HEK293 (cell line): ENCODE data around the gene GLIS1.

Experiments used
- CTCF ChIA-PET: fragments of 350-600 bp; formaldehyde crosslinking; extraction: SDS; loops from one replicate; lab custom pipeline; 2021; ENCODE audit warnings: antibody characterized with exemption; lab: Yijun Ruan, JAX
- POLR2A ChIA-PET: fragments of 300-600 bp; formaldehyde crosslinking; extraction: SDS; loops from one replicate; lab custom pipeline; 2020; ENCODE audit warnings: antibody characterized with exemption, inconsistent platforms; lab: Yijun Ruan, JAX
- H3K27ac ChIP-seq: fragments of 200-500 bp; sonication (Bioruptor generic); 2 replicates; pipeline ENCODE4 v1.5.1; 2014; ENCODE audit warnings: low read depth, low read length, control low read depth, inconsistent platforms; ENCODE audit errors: extremely low read depth
- H3K36me3 ChIP-seq, 2 experiments: fragments of 200-500 bp in 1 of 2; sonication (Bioruptor generic) in 1 of 2; 1 replicate in 1 of 2; 2 replicates in 1 of 2; pipeline ENCODE4 v1.5.1; 2014 to 2017; ENCODE audit warnings: inconsistent platforms in 2 of 2, low read length in 2 of 2; ENCODE audit not compliant: control insufficient read depth in 2 of 2, insufficient read depth in 1 of 2
- H3K4me1 ChIP-seq: fragments of 200-500 bp; sonication (Bioruptor generic); 2 replicates; pipeline ENCODE4 v1.5.1; 2014; ENCODE audit warnings: mild to moderate bottlenecking, low read length, inconsistent platforms; ENCODE audit not compliant: control insufficient read depth, insufficient read depth
- H3K4me3 ChIP-seq: 2 replicates; pipeline ENCODE4 v1.5.1; 2011; ENCODE audit warnings: low read depth, mild to moderate bottlenecking, control low read depth, low read length, moderate library complexity
- H3K9me3 ChIP-seq: fragments of 200-500 bp; sonication (Bioruptor generic); 2 replicates; pipeline ENCODE4 v1.5.1; 2014; ENCODE audit warnings: low read depth, low read length, inconsistent platforms; ENCODE audit not compliant: control insufficient read depth, insufficient read depth
- CTCF ChIP-seq: fragments of 450-650 bp; formaldehyde crosslinking; IDR thresholded peaks from 2 replicates; pipeline ENCODE4 v1.5.1; 2016; ENCODE audit warnings: missing biosample characterization, missing genetic modification characterization
- GLI4 ChIP-seq: fragments of 450-650 bp; formaldehyde crosslinking; IDR thresholded peaks from 2 replicates; pipeline ENCODE4 v1.5.1; 2016; ENCODE audit warnings: missing biosample characterization, missing genetic modification characterization
- KLF16 ChIP-seq: fragments of 450-650 bp; formaldehyde crosslinking; IDR thresholded peaks from 2 replicates; pipeline ENCODE4 v1.5.1; 2017; ENCODE audit warnings: missing biosample characterization, missing genetic modification characterization
- MYNN ChIP-seq: fragments of 450-650 bp; formaldehyde crosslinking; IDR thresholded peaks from 2 replicates; pipeline ENCODE4 v1.5.1; 2016; ENCODE audit warnings: missing biosample characterization, missing genetic modification characterization, borderline replicate concordance
- OSR2 ChIP-seq: fragments of 450-650 bp; formaldehyde crosslinking; IDR thresholded peaks from 2 replicates; pipeline ENCODE4 v1.5.1; 2016; ENCODE audit warnings: missing biosample characterization, missing genetic modification characterization
- PRDM1 ChIP-seq: fragments of 450-650 bp; formaldehyde crosslinking; IDR thresholded peaks from 2 replicates; pipeline ENCODE4; 2016; ENCODE audit warnings: missing biosample characterization, missing genetic modification characterization
- SCRT1 ChIP-seq: fragments of 450-650 bp; formaldehyde crosslinking; IDR thresholded peaks from 2 replicates; pipeline ENCODE4 v1.5.1; 2016; ENCODE audit warnings: missing biosample characterization, missing genetic modification characterization, borderline replicate concordance
- SCRT2 ChIP-seq: fragments of 450-650 bp; formaldehyde crosslinking; IDR thresholded peaks from 2 replicates; pipeline ENCODE4 v1.5.1; 2016; ENCODE audit warnings: missing biosample characterization, missing genetic modification characterization
- SP3 ChIP-seq: fragments of 450-650 bp; formaldehyde crosslinking; IDR thresholded peaks from 2 replicates; pipeline ENCODE4 v1.5.1; 2016; ENCODE audit warnings: missing biosample characterization, missing genetic modification characterization
- TRIM28 ChIP-seq: IDR thresholded peaks from 2 replicates; pipeline ENCODE4 v1.6.1; 2011; ENCODE audit warnings: low read length, control low read depth, borderline replicate concordance
- YY1 ChIP-seq: fragments of 450-650 bp; formaldehyde crosslinking; IDR thresholded peaks from 2 replicates; pipeline ENCODE4 v1.5.1; 2018; ENCODE audit warnings: missing biosample characterization, missing genetic modification characterization
- ZBTB44 ChIP-seq: fragments of 450-650 bp; IDR thresholded peaks from 2 replicates; pipeline ENCODE4 v1.5.1; 2018; ENCODE audit warnings: missing biosample characterization, mild to moderate bottlenecking, missing genetic modification characterization
- ZFP69B ChIP-seq: fragments of 450-650 bp; formaldehyde crosslinking; IDR thresholded peaks from 2 replicates; pipeline ENCODE4 v1.5.1; 2016; ENCODE audit warnings: missing biosample characterization, missing genetic modification characterization
- ZNF112 ChIP-seq: fragments of 450-650 bp; formaldehyde crosslinking; IDR thresholded peaks from 2 replicates; pipeline ENCODE4 v1.5.0; 2017; ENCODE audit warnings: missing biosample characterization, missing genetic modification characterization
- ZNF146 ChIP-seq: fragments of 450-650 bp; formaldehyde crosslinking; IDR thresholded peaks from 2 replicates; pipeline ENCODE4 v1.5.1; 2016; ENCODE audit warnings: missing biosample characterization, missing genetic modification characterization
- ZNF155 ChIP-seq: fragments of 450-650 bp; formaldehyde crosslinking; IDR thresholded peaks from 2 replicates; pipeline ENCODE4 v1.5.1; 2016; ENCODE audit warnings: missing biosample characterization, missing genetic modification characterization
- ZNF184 ChIP-seq: fragments of 450-650 bp; IDR thresholded peaks from 2 replicates; pipeline ENCODE4 v1.5.1; 2018; ENCODE audit warnings: missing biosample characterization, mild to moderate bottlenecking, missing genetic modification characterization
- ZNF221 ChIP-seq: fragments of 450-650 bp; formaldehyde crosslinking; IDR thresholded peaks from 2 replicates; pipeline ENCODE4 v1.5.1; 2017; ENCODE audit warnings: missing biosample characterization, missing genetic modification characterization, borderline replicate concordance
- ZNF292 ChIP-seq: fragments of 450-650 bp; formaldehyde crosslinking; IDR thresholded peaks from 2 replicates; pipeline ENCODE4 v1.5.1; 2016; ENCODE audit warnings: low read depth, missing biosample characterization, missing genetic modification characterization, borderline replicate concordance
- ZNF398 ChIP-seq: fragments of 450-650 bp; formaldehyde crosslinking; IDR thresholded peaks from 2 replicates; pipeline ENCODE4 v1.5.1; 2017; ENCODE audit warnings: missing biosample characterization, missing genetic modification characterization
- ZNF426 ChIP-seq: fragments of 450-650 bp; formaldehyde crosslinking; IDR thresholded peaks from 2 replicates; pipeline ENCODE4 v1.5.1; 2017; ENCODE audit warnings: missing biosample characterization, missing genetic modification characterization, mild to moderate bottlenecking, inconsistent platforms, moderate library complexity
- ZNF518A ChIP-seq: fragments of 450-650 bp; formaldehyde crosslinking; conservative IDR thresholded peaks from 2 replicates; pipeline ENCODE4 v1.5.1; 2016; ENCODE audit warnings: low read depth, missing biosample characterization, missing genetic modification characterization
- ZNF660 ChIP-seq: fragments of 450-650 bp; IDR thresholded peaks from 2 replicates; pipeline ENCODE4 v1.5.1; 2018; ENCODE audit warnings: missing biosample characterization, mild to moderate bottlenecking, missing genetic modification characterization
- ZNF677 ChIP-seq: fragments of 450-650 bp; IDR thresholded peaks from 2 replicates; pipeline ENCODE4 v1.5.0; 2018; ENCODE audit warnings: missing biosample characterization, mild to moderate bottlenecking, missing genetic modification characterization, moderate library complexity
- ZNF692 ChIP-seq: fragments of 450-650 bp; formaldehyde crosslinking; IDR thresholded peaks from 2 replicates; pipeline ENCODE4 v1.5.1; 2016; ENCODE audit warnings: missing biosample characterization, missing genetic modification characterization
- ZNF707 ChIP-seq: fragments of 450-650 bp; formaldehyde crosslinking; IDR thresholded peaks from 2 replicates; pipeline ENCODE4 v1.5.1; 2016; ENCODE audit warnings: missing biosample characterization, missing genetic modification characterization
- ZNF830 ChIP-seq: fragments of 450-650 bp; IDR thresholded peaks from 2 replicates; pipeline ENCODE4 v1.5.0; 2018; ENCODE audit warnings: missing biosample characterization, missing genetic modification characterization, low read depth, mild to moderate bottlenecking, moderate library complexity

Gene GLIS1

GRCh38 chr1:53716150-53716549 lies 22.8 kb downstream of the GLIS1 start (continued):
- TF ChIP-seq ZNF830 (tag by site-specific recombination) (no peak), SCRT1 (tag by site-specific recombination) (peak; percentile 59; the same call in 1 of the 2 replicates), ZNF155 (tag by site-specific recombination) (no peak), SCRT2 (tag by site-specific recombination) (peak; percentile 88), ZNF292 (tag by site-specific recombination) (no peak), SP3 (tag by site-specific recombination) (no peak), ZNF221 (tag by site-specific recombination) (no peak)

GRCh38 chr1:53715478-53715877 lies 23.5 kb downstream of the GLIS1 start:
- no peaks in the 10 kb centered on the region for H3K4me1 ChIP-seq
- ChIA-PET CTCF (interaction anchor here (0.6 to 2.1 kb wide), 20 partner anchors 8 to 1147 kb away, joined by 3 to 14 read pairs (median 4); no protein-coding TSS in a partner anchor), POLR2A (no interaction called here)
- H3K27ac ChIP-seq: no peak overlapping the region
- H3K9me3 ChIP-seq: no peaks in the 10 kb centered on the region
- no peak overlapping the region for H3K4me3 ChIP-seq
- H3K36me3 ChIP-seq: no peaks in the 10 kb centered on the region
- TF ChIP-seq YY1 (no peak), ZNF398 (tag by site-specific recombination) (no peak), ZNF692 (tag by site-specific recombination) (peak; percentile 96), PRDM1 (tag by site-specific recombination) (no peak), ZNF677 (tag by site-specific recombination) (no peak), ZNF146 (tag by site-specific recombination) (no peak), ZNF112 (tag by site-specific recombination) (no peak), ZNF707 (tag by site-specific recombination) (no peak), KLF16 (tag by site-specific recombination) (no peak), ZNF426 (tag by site-specific recombination) (no peak), GLI4 (no peak), ZNF518A (tag by site-specific recombination) (no peak), SCRT1 (tag by site-specific recombination) (no peak), OSR2 (no peak), ZNF660 (no peak), CTCF (tag by site-specific recombination) (peak; percentile 90), ZBTB44 (no peak), TRIM28 (peak; percentile 28; the same call in 1 of the 2 replicates), ZNF184 (tag by site-specific recombination) (no peak), MYNN (no peak), ZFP69B (tag by site-specific recombination) (peak; percentile 95)
